ENCODE data around the gene BMPR1B.
"Not testable (repeated sequence)": the region's sequence is repeated elsewhere in the genome, so short reads cannot be mapped to it uniquely, and the experiment has no call there.

The BMPR1B gene

DNA sequence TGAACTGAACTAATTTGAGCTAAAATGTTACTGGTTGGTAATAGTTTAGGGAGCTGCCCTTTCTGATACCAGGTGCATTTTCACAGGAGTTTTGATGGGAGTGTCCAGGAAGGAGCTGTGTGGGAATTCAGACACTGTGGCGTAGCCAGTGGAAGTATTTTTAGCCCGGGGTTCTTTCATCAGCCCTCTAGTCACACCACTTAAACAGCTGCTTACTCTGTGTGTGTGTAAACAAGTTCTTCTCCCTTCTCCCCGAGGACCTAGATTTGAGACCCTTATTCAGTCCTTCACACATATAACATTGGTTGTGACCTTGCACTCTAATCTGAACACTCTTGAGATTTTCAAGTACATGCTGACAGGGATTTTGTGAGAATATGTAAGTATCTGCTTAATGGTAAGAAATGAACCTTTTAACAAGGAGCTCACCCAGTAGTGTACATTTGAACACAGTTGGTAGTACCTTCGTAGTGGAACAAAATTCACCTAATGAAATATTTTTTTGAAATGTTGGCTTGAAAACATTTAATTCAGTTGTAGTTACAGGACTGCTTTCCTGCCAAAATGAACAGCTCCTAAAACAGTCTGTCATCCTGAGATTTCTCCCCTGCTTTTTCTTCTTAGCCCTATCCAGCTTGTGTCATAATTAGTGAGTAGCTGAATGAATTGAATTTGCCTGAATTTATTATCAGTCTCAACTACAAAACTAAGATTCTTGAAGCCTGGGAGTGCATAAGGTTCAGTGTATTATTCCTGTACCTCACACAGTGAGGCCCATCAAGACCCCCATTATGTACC, 61.8 kb downstream of the BMPR1B start:
- DNase-seq (ENCODE audit: low read depth): no peak
- in situ Hi-C loops (cut with HindIII; ENCODE audit: low sequenced_read_pairs): no loop called here
- TF ChIP-seq, protein P1, sequence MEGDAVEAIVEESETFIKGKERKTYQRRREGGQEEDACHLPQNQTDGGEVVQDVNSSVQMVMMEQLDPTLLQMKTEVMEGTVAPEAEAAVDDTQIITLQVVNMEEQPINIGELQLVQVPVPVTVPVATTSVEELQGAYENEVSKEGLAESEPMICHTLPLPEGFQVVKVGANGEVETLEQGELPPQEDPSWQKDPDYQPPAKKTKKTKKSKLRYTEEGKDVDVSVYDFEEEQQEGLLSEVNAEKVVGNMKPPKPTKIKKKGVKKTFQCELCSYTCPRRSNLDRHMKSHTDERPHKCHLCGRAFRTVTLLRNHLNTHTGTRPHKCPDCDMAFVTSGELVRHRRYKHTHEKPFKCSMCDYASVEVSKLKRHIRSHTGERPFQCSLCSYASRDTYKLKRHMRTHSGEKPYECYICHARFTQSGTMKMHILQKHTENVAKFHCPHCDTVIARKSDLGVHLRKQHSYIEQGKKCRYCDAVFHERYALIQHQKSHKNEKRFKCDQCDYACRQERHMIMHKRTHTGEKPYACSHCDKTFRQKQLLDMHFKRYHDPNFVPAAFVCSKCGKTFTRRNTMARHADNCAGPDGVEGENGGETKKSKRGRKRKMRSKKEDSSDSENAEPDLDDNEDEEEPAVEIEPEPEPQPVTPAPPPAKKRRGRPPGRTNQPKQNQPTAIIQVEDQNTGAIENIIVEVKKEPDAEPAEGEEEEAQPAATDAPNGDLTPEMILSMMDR (IDR thresholded peaks at IDR 0.05; ENCODE audit: low read depth, low read length, missing control alignments): no peak
- no peak overlapping the region for H3K4me3 ChIP-seq (ENCODE audit: low read depth, low read length)

DNA sequence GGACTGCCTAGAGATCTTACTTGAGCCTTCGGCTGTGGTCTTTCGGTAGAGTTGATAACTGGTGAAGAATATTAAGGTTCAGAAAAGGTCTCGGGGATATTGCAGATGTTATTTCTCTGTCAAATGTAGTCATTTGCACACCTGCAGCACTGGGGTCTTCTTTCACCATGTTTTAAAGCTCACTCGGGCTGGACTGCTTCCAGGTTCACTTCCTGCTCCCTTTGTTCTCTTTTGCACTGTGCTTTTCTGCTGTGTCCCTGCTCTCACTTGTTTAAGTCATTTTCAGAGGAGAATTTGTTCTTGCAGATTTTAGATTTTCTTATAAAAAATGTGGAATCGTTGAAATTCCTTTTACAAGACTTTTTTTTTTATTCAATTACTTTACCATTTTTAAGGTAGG, 68.5 kb downstream of the BMPR1B start:
- DNase-seq (ENCODE audit: low read depth): peak; percentile 9
- in situ Hi-C loops (cut with HindIII; ENCODE audit: low sequenced_read_pairs): no loop called here
- no peak overlapping the region for H3K4me3 ChIP-seq (ENCODE audit: low read depth, low read length)
- TF ChIP-seq, protein P1 (IDR thresholded peaks at IDR 0.05; ENCODE audit: low read depth, low read length, missing control alignments): no peak

DNA sequence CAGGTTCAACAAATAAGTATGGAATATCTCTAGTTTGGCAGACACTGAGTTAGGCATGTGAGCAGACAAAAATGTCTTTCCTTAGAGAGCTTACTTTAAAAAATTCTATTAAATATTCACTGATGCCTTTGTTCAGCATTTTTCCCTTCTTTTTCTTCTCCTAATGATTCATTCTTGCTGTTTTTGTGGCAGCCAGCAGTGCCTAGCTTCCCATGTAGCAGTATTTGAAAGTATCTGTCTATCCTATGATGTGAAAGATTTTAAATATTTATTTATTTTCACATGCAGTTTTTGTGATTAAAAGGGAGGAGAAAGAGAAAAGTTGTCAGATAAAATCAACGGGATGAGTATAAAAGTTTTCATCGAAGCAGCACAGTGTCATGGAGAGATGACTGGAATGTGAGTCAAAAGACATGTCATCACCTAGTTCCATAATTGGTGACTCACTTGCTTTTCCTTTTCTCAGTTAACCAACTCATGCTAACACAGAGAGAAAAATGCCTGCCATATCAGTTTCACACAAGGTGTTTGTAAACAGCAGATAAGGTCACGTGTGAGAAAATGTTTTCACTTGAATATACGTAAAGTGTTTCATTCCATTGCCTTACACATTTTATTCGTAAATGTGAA, 69.8 kb downstream of the BMPR1B start:
- in situ Hi-C loops (cut with HindIII; ENCODE audit: low sequenced_read_pairs): no loop called here
- TF ChIP-seq, protein P1 (IDR thresholded peaks at IDR 0.05; ENCODE audit: low read depth, low read length, missing control alignments): no peak
- no peak overlapping the region for H3K4me3 ChIP-seq (ENCODE audit: low read depth, low read length)
- peak; percentile 31 for DNase-seq (ENCODE audit: low read depth)

DNA sequence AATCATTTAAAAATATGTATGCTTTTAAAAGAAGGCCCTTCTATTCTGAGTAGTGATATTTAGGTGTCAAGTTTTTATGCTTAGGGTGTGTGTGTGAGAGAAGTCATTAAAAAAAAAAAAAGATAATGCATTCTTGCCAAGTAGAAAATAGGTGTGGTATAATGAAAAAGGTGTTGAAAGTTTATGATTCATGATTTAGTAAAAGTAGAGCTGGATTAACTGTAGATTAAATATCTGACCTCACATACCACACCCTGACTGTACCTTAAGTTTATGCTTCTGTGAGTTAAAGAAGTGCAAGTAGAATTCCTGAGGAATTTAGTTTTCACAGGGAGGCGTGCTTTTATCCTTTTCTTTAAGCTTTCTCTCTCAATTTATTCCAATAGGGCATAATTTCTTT, 71.1 kb downstream of the BMPR1B start:
- no peak overlapping the region for H3K4me3 ChIP-seq (ENCODE audit: low read depth, low read length)
- no peak for DNase-seq (ENCODE audit: low read depth)
- TF ChIP-seq, protein P1 (IDR thresholded peaks at IDR 0.05; ENCODE audit: low read depth, low read length, missing control alignments): no peak
- in situ Hi-C loops (cut with HindIII; ENCODE audit: low sequenced_read_pairs): no loop called here

DNA sequence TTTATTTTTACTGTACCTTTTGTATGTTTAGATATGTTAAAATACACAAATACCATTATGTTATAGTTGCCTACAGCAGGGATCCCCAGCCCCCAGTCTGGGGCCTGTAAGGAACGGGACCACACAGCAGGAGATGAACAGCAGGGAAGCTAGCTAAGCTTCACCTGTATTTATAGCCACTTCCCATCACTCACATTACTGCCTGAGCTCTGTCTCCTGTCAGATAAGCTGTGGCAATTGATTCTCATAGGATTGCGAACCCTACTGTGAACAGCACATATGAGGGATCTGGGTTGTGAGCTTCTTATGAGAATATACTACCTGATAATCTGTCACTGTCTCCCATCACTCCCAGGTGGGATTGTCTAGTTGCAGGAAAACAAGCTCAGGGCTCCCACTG, 73.9 kb downstream of the BMPR1B start:
- no peak for DNase-seq (ENCODE audit: low read depth)
- no peak overlapping the region for H3K4me3 ChIP-seq (ENCODE audit: low read depth, low read length)
- TF ChIP-seq, protein P1 (IDR thresholded peaks at IDR 0.05; ENCODE audit: low read depth, low read length, missing control alignments): no peak
- in situ Hi-C loops (cut with HindIII; ENCODE audit: low sequenced_read_pairs): no loop called here

DNA sequence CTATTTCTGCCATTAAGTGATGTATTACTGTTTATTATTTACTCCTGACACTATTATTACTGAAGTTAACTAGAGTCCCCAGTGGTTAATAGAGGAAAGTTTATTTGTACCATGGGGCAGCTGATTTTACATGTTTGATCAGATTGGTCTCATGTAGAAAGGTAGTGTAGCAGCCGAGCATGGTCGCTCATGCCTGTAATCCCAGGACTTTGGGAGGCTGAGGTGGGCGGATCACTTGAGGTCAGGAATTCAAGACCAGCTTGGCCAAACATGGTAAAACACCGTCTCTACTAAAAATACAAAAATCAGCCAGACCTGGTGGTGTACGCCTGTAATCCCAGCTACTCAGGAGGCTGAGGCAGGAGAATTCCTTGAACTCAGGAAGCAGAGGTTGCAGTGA, 74.6 kb downstream of the BMPR1B start:
- in situ Hi-C loops (cut with HindIII; ENCODE audit: low sequenced_read_pairs); DNase-seq (ENCODE audit: low read depth); H3K4me3 ChIP-seq (ENCODE audit: low read depth, low read length): not testable (repeated sequence)

DNA sequence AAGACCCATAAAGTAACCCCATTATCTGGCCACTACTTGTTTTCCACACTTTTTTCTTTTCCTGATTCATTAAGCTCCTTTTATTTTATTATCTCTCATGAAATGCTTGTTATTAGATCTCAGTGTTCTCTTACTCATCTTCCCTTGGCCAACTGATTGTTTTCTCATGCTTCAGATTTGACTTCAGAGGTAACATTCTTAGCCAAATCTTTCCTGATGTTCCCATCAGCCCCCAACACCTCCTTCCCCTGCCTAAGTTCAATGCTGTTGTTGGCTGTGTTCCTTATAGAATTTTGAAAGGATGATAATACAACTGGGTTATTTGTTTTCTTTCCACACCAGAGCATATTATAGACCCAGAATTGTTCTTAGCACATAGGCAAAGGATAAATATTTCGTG, 75.6 kb downstream of the BMPR1B start:
- TF ChIP-seq, protein P1 (IDR thresholded peaks at IDR 0.05; ENCODE audit: low read depth, low read length, missing control alignments): no peak
- in situ Hi-C loops (cut with HindIII; ENCODE audit: low sequenced_read_pairs): no loop called here
- H3K4me3 ChIP-seq (ENCODE audit: low read depth, low read length): no peak overlapping the region
- no peak for DNase-seq (ENCODE audit: low read depth)
